Chondrocyte (in vitro differentiated cells): ENCODE data around the gene WHAMM. TPM values are rescaled to one million over a fixed set of nuclear protein-coding genes. Genes with fewer than 3 reads are reported as not detected.
"Not testable (repeated sequence)": the region's sequence is repeated elsewhere in the genome, so short reads cannot be mapped to it uniquely, and the experiment has no call there.

Source experiments
- DNase-seq: peaks from one replicate; pipeline ENCODE4 v3.0.0; 2021; ENCODE audit warnings: mixed read lengths, low spot score
- H3K27ac Mint-ChIP-seq: one replicate; pipeline ENCODE4 v1.8.0; 2021; ENCODE audit warnings: mild to moderate bottlenecking, moderate library complexity, mixed read lengths; ENCODE audit not compliant: unreplicated experiment
- H3K27me3 Mint-ChIP-seq: 2 replicates; pipeline ENCODE4 v1.8.0; 2021; ENCODE audit warnings: low read depth, mixed read lengths
- H3K36me3 Mint-ChIP-seq: 2 replicates; pipeline ENCODE4 v1.8.0; 2021; ENCODE audit warnings: low read depth, mixed read lengths
- H3K4me1 Mint-ChIP-seq: 2 replicates; pipeline ENCODE4 v1.8.0; 2021; ENCODE audit warnings: low read depth, mild to moderate bottlenecking, mixed read lengths
- H3K4me3 Mint-ChIP-seq: one replicate; pipeline ENCODE4 v1.8.0; 2021; ENCODE audit warnings: mild to moderate bottlenecking, moderate library complexity, mixed read lengths; ENCODE audit not compliant: unreplicated experiment
- H3K9me3 Mint-ChIP-seq: 2 replicates; pipeline ENCODE4 v1.8.0; 2021; ENCODE audit warnings: low read depth, mixed read lengths
- total RNA-seq: library from RNA; stranded (reverse); gene quantifications from 3 replicates; pipeline ENCODE4 v1.2.1, GENCODE V29; 2021
- TF ChIP-seq, protein P1 (sequence below): fragments of 200-600 bp; sonication (generic); IDR thresholded peaks from 2 replicates; pipeline ENCODE4 v1.5.0; 2021; ENCODE audit warnings: antibody characterized with exemption, mild to moderate bottlenecking, moderate library complexity

Gene WHAMM
- total RNA-seq, 1 donor from 2014 or later = 10.0 TPM

DNA sequence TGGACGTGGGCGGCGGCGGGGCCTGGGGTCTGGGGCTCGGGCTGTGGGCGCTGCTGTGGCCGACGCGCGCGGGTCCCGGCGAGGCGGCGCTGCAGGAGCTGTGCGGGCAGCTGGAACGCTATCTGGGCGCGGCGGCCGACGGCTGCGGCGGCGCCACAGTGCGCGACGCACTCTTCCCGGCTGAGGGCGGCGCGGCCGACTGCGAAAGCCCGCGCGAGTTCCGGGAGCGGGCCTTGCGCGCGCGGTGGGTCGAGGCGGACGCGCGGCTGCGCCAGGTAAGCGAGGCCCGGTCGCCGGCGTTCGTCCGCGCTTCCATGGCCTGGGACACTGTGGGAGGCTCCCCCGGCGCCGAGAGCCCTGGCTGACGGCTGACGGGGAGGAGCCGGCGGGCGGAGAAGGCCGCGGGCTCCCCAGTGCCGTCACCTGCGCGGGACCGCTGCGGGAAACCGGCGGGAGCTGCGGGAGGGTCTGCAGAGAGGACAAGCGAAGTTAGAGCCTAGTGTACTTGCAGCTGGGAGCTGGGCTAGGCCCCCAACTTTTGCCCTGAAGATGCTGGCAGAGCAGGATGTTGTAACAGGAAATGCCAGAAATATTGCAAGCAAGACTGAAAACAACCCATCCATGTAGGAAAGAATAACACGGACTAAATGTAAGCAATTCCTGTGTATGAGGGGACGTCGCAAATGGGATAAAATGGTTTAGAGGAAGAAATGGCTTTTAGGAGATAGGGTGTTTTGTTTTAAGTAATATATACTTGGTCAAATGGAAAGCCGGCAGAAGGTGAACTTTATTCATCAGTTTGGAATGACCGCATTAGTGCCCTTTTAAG, 847 bp downstream of the WHAMM start:
- DNase-seq = no peak
- peaks cover 8% of the 10 kb centered on the region for H3K36me3 Mint-ChIP-seq
- no peaks in the 10 kb centered on the region for H3K27me3 Mint-ChIP-seq
- H3K27ac Mint-ChIP-seq = peak overlapping the region; percentile 81
- H3K9me3 Mint-ChIP-seq = no peaks in the 10 kb centered on the region
- TF ChIP-seq, protein P1, sequence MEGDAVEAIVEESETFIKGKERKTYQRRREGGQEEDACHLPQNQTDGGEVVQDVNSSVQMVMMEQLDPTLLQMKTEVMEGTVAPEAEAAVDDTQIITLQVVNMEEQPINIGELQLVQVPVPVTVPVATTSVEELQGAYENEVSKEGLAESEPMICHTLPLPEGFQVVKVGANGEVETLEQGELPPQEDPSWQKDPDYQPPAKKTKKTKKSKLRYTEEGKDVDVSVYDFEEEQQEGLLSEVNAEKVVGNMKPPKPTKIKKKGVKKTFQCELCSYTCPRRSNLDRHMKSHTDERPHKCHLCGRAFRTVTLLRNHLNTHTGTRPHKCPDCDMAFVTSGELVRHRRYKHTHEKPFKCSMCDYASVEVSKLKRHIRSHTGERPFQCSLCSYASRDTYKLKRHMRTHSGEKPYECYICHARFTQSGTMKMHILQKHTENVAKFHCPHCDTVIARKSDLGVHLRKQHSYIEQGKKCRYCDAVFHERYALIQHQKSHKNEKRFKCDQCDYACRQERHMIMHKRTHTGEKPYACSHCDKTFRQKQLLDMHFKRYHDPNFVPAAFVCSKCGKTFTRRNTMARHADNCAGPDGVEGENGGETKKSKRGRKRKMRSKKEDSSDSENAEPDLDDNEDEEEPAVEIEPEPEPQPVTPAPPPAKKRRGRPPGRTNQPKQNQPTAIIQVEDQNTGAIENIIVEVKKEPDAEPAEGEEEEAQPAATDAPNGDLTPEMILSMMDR = peak; percentile 11
- peak overlapping the region; percentile 77 for H3K4me3 Mint-ChIP-seq
- H3K4me1 Mint-ChIP-seq = peaks cover 42% of the 10 kb centered on the region

DNA sequence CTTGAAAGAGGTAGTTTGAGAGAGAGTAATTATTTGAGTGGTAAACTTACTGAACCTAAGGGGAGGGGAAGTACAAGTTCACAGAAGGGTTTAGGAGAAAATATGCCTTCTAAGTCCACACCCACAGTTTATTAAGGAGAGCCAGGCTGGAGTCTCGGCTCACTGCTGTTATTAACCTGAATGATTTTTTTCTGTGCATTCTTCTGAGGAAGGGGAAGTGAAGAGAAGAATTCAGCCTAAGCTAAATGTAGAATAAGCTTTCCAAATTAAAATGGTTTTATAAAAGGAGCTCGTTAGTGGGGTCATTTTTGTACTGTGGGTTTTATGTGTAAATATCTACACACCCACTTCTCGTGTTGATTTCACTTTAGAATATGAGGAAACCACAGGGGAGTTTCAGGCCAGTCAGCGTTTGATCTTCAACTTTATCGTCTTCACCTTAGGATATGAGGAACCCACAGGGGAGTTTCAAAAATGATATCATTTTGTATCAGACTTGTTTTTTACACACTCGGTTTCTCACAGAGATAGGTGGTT, 1.5 kb downstream of the WHAMM start:
- TF ChIP-seq, protein P1 = no peak
- H3K27ac Mint-ChIP-seq = peak overlapping the region; percentile 81
- peaks cover 37% of the 10 kb centered on the region for H3K4me1 Mint-ChIP-seq
- H3K4me3 Mint-ChIP-seq = peak overlapping the region; percentile 77
- no peaks in the 10 kb centered on the region for H3K27me3 Mint-ChIP-seq
- H3K9me3 Mint-ChIP-seq = no peaks in the 10 kb centered on the region
- no peak for DNase-seq
- H3K36me3 Mint-ChIP-seq = peaks cover 11% of the 10 kb centered on the region

DNA sequence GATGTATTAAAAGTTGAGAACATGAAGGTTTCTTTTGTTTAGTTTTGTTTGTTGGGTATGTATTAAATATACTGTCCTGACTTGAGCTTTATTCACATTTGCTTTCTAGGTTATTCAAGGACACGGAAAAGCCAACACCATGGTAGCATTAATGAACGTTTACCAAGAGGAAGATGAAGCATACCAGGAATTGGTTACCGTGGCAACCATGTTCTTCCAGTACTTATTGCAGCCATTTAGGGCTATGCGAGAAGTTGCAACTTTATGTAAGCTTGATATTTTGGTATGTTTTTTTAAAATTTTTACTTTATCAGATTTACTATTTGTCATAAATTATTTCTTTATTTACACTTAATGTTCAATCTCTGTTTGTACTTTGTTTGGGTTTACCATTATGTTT, 3.6 kb downstream of the WHAMM start:
- H3K9me3 Mint-ChIP-seq = no peaks in the 10 kb centered on the region
- peaks cover 33% of the 10 kb centered on the region for H3K4me1 Mint-ChIP-seq
- no peaks in the 10 kb centered on the region for H3K27me3 Mint-ChIP-seq
- H3K4me3 Mint-ChIP-seq = no peak overlapping the region
- no peak for DNase-seq
- TF ChIP-seq, protein P1 = no peak
- H3K36me3 Mint-ChIP-seq = peaks cover 20% of the 10 kb centered on the region
- peak overlapping the region; percentile 51 for H3K27ac Mint-ChIP-seq

DNA sequence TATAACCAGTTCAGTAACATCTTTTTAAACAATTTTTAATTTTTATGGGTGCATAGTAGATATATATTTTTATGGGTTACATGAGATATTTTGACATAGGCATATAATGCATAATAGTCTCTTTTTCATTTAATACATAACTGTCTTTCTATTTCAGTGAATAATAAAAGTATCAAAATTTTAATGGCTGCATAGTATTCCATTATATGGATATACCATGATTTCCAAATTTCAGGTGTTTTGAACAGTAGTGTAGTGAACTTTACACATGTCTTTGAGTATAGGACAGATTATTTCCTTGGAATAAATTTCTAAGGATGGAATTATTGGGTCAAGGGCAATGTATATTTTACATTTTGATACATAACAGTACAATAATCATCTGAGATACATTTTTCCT, 10.7 kb downstream of the WHAMM start:
- TF ChIP-seq, protein P1 = no peak
- no peak overlapping the region for H3K27ac Mint-ChIP-seq
- no peaks in the 10 kb centered on the region for H3K27me3 Mint-ChIP-seq
- H3K9me3 Mint-ChIP-seq = no peaks in the 10 kb centered on the region
- no peak overlapping the region for H3K4me3 Mint-ChIP-seq
- H3K36me3 Mint-ChIP-seq = peaks cover 33% of the 10 kb centered on the region
- H3K4me1 Mint-ChIP-seq = peaks cover 10% of the 10 kb centered on the region
- no peak for DNase-seq

DNA sequence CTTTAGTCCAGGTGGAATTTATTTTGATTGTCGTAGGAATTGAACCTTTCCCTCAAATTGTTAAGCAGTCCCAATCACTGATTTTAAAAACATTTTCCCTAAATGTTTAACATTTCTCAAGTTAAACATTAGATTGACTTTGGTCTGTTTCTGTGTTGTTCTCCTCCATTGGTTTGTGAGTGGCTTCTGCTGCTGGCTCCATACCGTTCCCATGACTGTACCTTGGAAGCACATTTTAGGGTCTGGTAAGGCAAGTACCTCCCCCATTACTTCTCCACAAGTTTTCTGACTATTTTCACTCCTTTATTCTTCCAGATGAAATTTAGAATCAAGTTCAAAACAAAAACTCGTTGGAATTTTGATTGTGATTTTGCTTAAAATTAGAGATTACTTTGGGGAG, 12.0 kb downstream of the WHAMM start:
- DNase-seq = not testable (repeated sequence)

DNA sequence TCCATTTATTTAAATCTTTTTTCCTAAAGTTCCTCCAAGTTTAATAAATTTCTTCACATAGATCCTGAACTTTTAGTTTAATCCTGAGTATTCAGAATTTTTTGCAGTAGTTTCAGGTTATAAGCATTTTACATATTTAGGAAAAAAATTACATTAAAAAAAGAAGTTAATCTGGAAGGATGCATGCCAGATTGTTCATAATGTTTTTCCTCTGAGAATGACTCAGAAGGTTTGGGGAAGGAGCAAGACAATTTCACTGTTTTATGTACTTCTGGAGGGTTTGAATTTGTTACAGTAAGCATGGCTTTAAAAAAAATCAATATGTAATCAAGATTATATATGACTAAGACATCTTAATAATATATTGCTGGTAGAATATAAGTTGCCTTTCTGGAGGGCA, 12.4 kb downstream of the WHAMM start:
- Mint-ChIP-seq H3K4me1 (peaks cover 10% of the 10 kb centered on the region), H3K27ac (peak overlapping the region; percentile 5), H3K36me3 (peaks cover 32% of the 10 kb centered on the region)
- not testable (repeated sequence) for DNase-seq, H3K27me3 Mint-ChIP-seq, H3K4me3 Mint-ChIP-seq, H3K9me3 Mint-ChIP-seq

More for the DNA sequence above, 12.0 kb downstream of the WHAMM start:
- not testable (repeated sequence) for H3K27me3 Mint-ChIP-seq, H3K9me3 Mint-ChIP-seq, H3K4me3 Mint-ChIP-seq
- H3K36me3 Mint-ChIP-seq = peaks cover 30% of the 10 kb centered on the region
- H3K4me1 Mint-ChIP-seq = peaks cover 10% of the 10 kb centered on the region
- H3K27ac Mint-ChIP-seq = peak overlapping the region; percentile 70
